ENCODE data around the gene BRPF1. TPM values are rescaled to one million over a fixed set of nuclear protein-coding genes. Genes with fewer than 3 reads are reported as not detected.

Gene BRPF1
- total RNA-seq, 1 donor from 2014 or later, result 23.7 TPM

DNA sequence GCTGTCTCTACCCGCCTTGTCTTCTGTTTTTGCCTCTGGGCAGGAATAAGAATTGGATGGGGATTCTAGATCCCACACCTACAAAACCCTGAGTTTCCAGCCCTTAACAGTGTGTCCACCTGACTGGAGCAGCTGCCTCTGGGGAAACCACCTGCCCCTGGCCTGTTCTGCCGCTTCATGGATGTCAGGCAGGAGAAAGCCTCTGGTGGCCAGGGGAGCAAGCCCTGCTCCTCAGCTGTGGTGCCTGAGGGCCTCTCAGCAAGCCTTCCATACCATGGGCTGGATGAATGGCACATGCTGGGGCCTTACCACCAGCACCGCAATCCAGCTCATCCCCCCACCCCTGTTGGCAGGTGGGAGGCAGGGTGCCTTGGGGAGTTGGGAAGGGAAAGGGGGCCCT, 33.2 kb upstream of the BRPF1 start:
- intact Hi-C loops (cut with DNase I), result no loop called here
- TF ChIP-seq, protein P1, sequence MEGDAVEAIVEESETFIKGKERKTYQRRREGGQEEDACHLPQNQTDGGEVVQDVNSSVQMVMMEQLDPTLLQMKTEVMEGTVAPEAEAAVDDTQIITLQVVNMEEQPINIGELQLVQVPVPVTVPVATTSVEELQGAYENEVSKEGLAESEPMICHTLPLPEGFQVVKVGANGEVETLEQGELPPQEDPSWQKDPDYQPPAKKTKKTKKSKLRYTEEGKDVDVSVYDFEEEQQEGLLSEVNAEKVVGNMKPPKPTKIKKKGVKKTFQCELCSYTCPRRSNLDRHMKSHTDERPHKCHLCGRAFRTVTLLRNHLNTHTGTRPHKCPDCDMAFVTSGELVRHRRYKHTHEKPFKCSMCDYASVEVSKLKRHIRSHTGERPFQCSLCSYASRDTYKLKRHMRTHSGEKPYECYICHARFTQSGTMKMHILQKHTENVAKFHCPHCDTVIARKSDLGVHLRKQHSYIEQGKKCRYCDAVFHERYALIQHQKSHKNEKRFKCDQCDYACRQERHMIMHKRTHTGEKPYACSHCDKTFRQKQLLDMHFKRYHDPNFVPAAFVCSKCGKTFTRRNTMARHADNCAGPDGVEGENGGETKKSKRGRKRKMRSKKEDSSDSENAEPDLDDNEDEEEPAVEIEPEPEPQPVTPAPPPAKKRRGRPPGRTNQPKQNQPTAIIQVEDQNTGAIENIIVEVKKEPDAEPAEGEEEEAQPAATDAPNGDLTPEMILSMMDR (IDR thresholded peaks at IDR 0.05), result no peak

DNA sequence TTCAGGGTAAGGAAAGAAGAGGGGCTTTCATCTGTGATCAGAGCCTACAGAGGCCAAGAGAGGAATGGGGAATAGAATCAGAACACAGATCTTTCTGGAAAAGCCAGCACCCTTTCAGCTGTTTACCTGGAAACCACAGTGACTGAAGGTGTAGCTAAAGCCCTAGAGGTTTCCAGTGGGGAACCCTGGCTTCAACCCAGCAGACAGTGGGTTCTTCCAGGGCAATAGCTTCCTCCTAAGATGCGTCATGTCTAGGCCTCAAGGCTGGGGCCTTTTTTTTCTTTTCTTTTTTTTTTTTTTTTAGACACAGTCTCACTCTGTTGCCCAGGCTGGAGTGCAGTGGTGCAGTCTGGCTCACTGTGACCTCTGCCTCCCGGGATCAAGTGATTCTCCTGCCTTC, 31.0 kb upstream of the BRPF1 start:
- Histone ChIP-seq H3K4me3 (no peak overlapping the region), H3K4me1 (peaks cover 12% of the 10 kb centered on the region), H3K27me3 (peaks cover 11% of the 10 kb centered on the region), H3K9me3 (no peaks in the 10 kb centered on the region), H3K36me3 (peaks cover 69% of the 10 kb centered on the region), H3K27ac (no peak overlapping the region)
- no peak for DNase-seq
- no peak for ATAC-seq
- intact Hi-C loops (cut with DNase I), result no loop called here
- TF ChIP-seq, protein P1 (IDR thresholded peaks at IDR 0.05), result no peak

More for the DNA sequence above, 33.2 kb upstream of the BRPF1 start:
- Histone ChIP-seq H3K9me3 (no peaks in the 10 kb centered on the region), H3K4me3 (no peak overlapping the region), H3K4me1 (no peaks in the 10 kb centered on the region), H3K36me3 (peaks cover 92% of the 10 kb centered on the region), H3K27ac (no peak overlapping the region), H3K27me3 (no peaks in the 10 kb centered on the region)
- ATAC-seq, result no peak
- no peak for DNase-seq

DNA sequence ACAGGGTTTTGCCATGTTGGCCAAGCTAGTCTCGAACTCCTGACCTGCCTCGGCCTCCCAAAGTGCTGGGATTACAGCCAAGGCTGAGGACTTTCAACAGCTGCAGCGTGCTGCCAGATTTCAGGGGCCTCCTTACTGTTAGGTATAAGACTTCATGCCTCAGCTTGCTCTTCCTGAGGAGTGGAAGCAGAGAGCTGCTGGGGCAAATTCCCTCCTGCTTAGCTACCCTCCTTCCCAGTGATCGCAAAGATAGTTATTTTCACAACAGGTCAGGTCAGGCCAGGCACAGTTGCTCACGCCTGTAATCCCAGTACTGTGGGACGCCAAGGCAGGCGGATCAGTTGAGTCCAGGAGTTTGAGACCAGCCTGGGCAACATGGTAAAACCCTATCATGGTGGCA, 30.5 kb upstream of the BRPF1 start:
- intact Hi-C loops (cut with DNase I), result no loop called here
- ATAC-seq (no peak), DNase-seq (no peak)
- Histone ChIP-seq H3K27ac (no peak overlapping the region), H3K27me3 (peaks cover 11% of the 10 kb centered on the region), H3K4me1 (peaks cover 12% of the 10 kb centered on the region), H3K4me3 (no peak overlapping the region), H3K9me3 (no peaks in the 10 kb centered on the region), H3K36me3 (peaks cover 65% of the 10 kb centered on the region)
- TF ChIP-seq, protein P1 (IDR thresholded peaks at IDR 0.05), result no peak

DNA sequence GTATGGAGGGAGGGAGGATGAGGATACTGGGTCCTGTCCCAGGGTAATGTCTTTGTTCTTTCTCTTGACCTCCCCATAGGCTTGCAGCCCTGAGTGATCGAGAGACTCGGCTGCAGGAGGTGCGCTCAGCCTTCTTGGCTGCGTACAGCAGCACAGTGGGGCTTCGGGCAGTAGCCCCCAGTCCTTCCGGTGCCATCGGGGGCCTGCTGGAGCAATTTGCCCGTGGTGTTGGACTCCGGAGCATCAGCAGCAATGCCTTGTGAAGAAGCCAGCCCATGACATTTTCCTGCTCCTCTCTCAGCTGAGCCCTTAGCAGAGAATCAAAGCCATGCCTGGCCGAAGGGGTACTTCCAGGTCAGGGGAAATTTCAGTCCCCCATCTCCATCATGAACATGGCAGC, 29.8 kb upstream of the BRPF1 start:
- Histone ChIP-seq H3K27me3 (peaks cover 11% of the 10 kb centered on the region), H3K27ac (no peak overlapping the region), H3K4me3 (no peak overlapping the region), H3K9me3 (no peaks in the 10 kb centered on the region), H3K4me1 (peaks cover 12% of the 10 kb centered on the region), H3K36me3 (peaks cover 59% of the 10 kb centered on the region)
- intact Hi-C loops (cut with DNase I), result no loop called here
- ATAC-seq (no peak), DNase-seq (no peak)
- TF ChIP-seq, protein P1 (IDR thresholded peaks at IDR 0.05), result no peak

DNA sequence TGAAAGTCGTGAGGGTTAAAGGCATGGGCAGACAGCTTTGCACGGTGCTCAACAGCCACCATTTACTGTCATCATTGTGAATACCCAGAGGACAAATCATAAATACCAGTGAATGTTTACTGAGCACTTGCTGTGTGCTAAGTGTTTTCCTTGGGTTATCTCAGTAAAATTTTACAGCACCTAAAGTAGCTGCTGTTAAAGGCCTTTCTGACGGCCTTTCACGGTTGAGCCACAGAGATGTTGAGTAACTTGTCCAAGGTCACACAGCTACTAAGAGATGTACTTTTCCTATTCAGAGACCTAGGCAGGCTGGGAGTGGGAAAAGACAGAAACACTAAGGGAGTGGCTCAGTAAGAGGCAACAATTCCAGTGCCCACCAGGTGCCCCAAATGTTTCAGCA, 28.3 kb upstream of the BRPF1 start:
- intact Hi-C loops (cut with DNase I), result no loop called here
- H3K9me3 ChIP-seq, result no peaks in the 10 kb centered on the region
- peaks cover 44% of the 10 kb centered on the region for H3K36me3 ChIP-seq
- no peak overlapping the region for H3K4me3 ChIP-seq
- peaks cover 11% of the 10 kb centered on the region for H3K27me3 ChIP-seq
- H3K27ac ChIP-seq, result no peak overlapping the region
- TF ChIP-seq, protein P1 (IDR thresholded peaks at IDR 0.05), result no peak
- no peak for ATAC-seq
- H3K4me1 ChIP-seq, result peaks cover 12% of the 10 kb centered on the region
- no peak for DNase-seq

DNA sequence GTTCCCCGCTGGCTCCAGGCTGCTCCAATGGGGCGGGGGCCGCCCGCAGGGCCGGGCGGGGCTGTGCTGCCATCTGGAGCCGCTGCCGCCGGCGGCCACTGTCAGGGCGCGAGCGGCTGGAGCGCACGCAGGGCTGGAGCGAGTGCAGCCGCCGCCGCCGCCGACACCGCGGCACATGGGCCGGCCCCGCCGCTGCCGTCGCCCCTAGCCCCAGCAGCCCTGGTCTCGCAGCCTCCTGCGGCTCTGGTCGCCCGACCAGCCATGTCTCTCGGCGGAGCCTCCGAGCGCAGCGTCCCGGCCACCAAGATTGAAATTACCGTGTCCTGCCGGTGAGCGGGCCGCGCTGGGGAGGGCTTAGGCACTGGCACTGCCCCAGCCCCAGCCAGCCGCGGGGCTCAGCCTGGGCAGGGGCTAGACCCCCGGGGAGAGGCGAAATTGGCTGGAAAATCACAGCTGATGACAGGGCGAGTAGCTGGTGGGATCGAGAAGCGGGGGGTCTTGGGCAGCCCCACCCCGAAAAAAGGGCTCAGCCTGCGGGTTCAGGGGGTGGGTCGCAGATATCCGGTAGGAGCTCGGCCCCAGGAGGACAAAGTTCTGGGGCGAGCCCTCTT, 27.7 kb upstream of the BRPF1 start, which contains the start of gene CPNE9:
TSS of gene CPNE9 (plus strand) at position 98 of the 611 bp plus-strand sequence. CDS start at position 262, 164 bp downstream.
- Histone ChIP-seq H3K4me1 (peaks cover 12% of the 10 kb centered on the region), H3K36me3 (peaks cover 38% of the 10 kb centered on the region), H3K4me3 (peak within 1 kb of the TSS; percentile 12), H3K9me3 (no peaks in the 10 kb centered on the region), H3K27ac (no peak within 1 kb of the TSS), H3K27me3 (peaks cover 11% of the 10 kb centered on the region)
- ATAC-seq, result peak; percentile 45
- intact Hi-C loops (cut with DNase I), result no loop called here
- TF ChIP-seq, protein P1 (IDR thresholded peaks at IDR 0.05), result no peak
- DNase-seq, result no peak

Measured in upper lobe of right lung (tissue), 1 donor.